K562 (cell line): ENCODE data around the gene ARL10. TPM values are rescaled to one million over a fixed set of nuclear protein-coding genes. Genes with fewer than 3 reads are reported as not detected.

ENCODE experiments used
- ATAC-seq: fragments of 200-7000 bp; cut with Tn5 transposase; 3 replicates; pipeline ENCODE4 v1.9.1; 2020; ENCODE audit warnings: moderate library complexity
- BruUV-seq: library from RNA; stranded (reverse); fragments of 400-500 nt; replicated peaks from 2 replicates; lab custom pipeline; 2021; lab: Mats Ljungman, UMichigan
- CTCF ChIA-PET: fragments of 300-600 bp; formaldehyde crosslinking; extraction: SDS; loops from one replicate; lab custom pipeline; 2021; ENCODE audit warnings: low intra/inter-chr PET ratio; lab: Yijun Ruan, JAX
- POLR2A ChIA-PET: fragments of 300-600, 350-650 bp; sonication (Branson Sonifier 250); formaldehyde crosslinking; extraction: SDS; loops from one replicate; lab custom pipeline; 2021; ENCODE audit warnings: antibody characterized with exemption, inconsistent platforms; lab: Yijun Ruan, JAX
- DNase-seq, 4 experiments: peaks; one replicate each; pipeline versions ENCODE4 v3.0.0 to v3.0.0-alpha.2; 2011 to 2018; ENCODE audit warnings: low spot score in 3 of 4, mixed read lengths in 3 of 4; ENCODE audit errors: extremely low read depth in 1 of 4
- FAIRE-seq: peaks from 2 replicates; lab custom pipeline; 2011; peaks lifted over from hg19 to GRCh38; lab: Jason Lieb, UNC
- H2AFZ ChIP-seq: 2 replicates; pipeline ENCODE4 v1.6.0; 2011; ENCODE audit warnings: low read depth, low read length, control low read depth, inconsistent platforms
- H3K27ac ChIP-seq: fragments of 200-600 bp; 3 replicates; pipeline ENCODE4 v1.8.0; 2011; ENCODE audit warnings: low read depth, mild to moderate bottlenecking, control low read depth, inconsistent platforms, low read length, moderate library complexity, mixed read lengths; ENCODE audit errors: extremely low read depth
- H3K27me3 ChIP-seq, 2 experiments: fragments of 300-600 bp in 1 of 2; 2 replicates in 1 of 2; 3 replicates in 1 of 2; pipeline versions ENCODE4 v1.6.0 to v1.8.0; 2011; ENCODE audit warnings: inconsistent platforms in 2 of 2, low read length in 2 of 2, mild to moderate bottlenecking in 1 of 2, mixed read lengths in 1 of 2, moderate library complexity in 1 of 2; ENCODE audit not compliant: control insufficient read depth in 2 of 2, insufficient read depth in 2 of 2
- H3K36me3 ChIP-seq: fragments of 300-600 bp; 3 replicates; pipeline ENCODE4 v1.8.0; 2011; ENCODE audit warnings: mild to moderate bottlenecking, low read length, inconsistent platforms; ENCODE audit not compliant: control insufficient read depth, insufficient read depth
- H3K4me1 ChIP-seq, 2 experiments: fragments of 200-600 bp in 1 of 2; replicated peaks in 1 of 2; 2 replicates in 1 of 2; 3 replicates in 1 of 2; pipeline versions ENCODE4 v1.5.1 to v1.8.0; 2011; ENCODE audit warnings: inconsistent platforms in 2 of 2, low read length in 2 of 2, mild to moderate bottlenecking in 1 of 2, mixed read lengths in 1 of 2, moderate library complexity in 1 of 2; ENCODE audit not compliant: control insufficient read depth in 2 of 2, insufficient read depth in 2 of 2
- H3K4me2 ChIP-seq: 2 replicates; pipeline ENCODE4 v1.6.1; 2011; ENCODE audit warnings: low read length, control low read depth, inconsistent platforms, mixed read lengths; ENCODE audit not compliant: insufficient read depth
- H3K4me3 ChIP-seq: fragments of 200-600 bp; sonication (generic), shearing (Covaris generic); 2 replicates; pipeline ENCODE4 v1.5.1; 2016; ENCODE audit warnings: control low read depth, inconsistent platforms
- H3K79me2 ChIP-seq: fragments of 200-600 bp; 3 replicates; pipeline ENCODE4 v1.8.0; 2011; ENCODE audit warnings: low read length, inconsistent platforms; ENCODE audit not compliant: control insufficient read depth, insufficient read depth
- H3K9ac ChIP-seq, 2 experiments: 2 replicates each; pipeline versions ENCODE4 v1.6.0 to v1.6.1; 2011; ENCODE audit warnings: low read depth in 2 of 2, low read length in 2 of 2, control low read depth in 1 of 2, inconsistent platforms in 1 of 2, mild to moderate bottlenecking in 1 of 2, mixed read lengths in 1 of 2; ENCODE audit not compliant: insufficient read depth in 1 of 2
- H3K9me1 ChIP-seq: one replicate; pipeline ENCODE4 v1.6.0; 2011; ENCODE audit warnings: inconsistent platforms, mild to moderate bottlenecking, low read length, moderate library complexity; ENCODE audit not compliant: control insufficient read depth, insufficient read depth
- H3K9me3 ChIP-seq: replicated peaks from 2 replicates; pipeline ENCODE4 v1.5.1; 2011; ENCODE audit warnings: low read depth, low read length, inconsistent platforms; ENCODE audit not compliant: control insufficient read depth, insufficient read depth
- H4K20me1 ChIP-seq: replicated peaks from 2 replicates; pipeline ENCODE4 v1.6.1; 2011; ENCODE audit warnings: low read length, inconsistent platforms, mixed read lengths; ENCODE audit not compliant: control insufficient read depth, insufficient read depth
- CSDE1 ChIP-seq, 2 experiments: fragments of 450-650 bp; IDR thresholded peaks; 2 replicates each; pipeline ENCODE4 v1.6.1; 2016; ENCODE audit warnings: mild to moderate bottlenecking in 1 of 2
- HMG20B ChIP-seq: fragments of 250-450 bp; sonication (Bioruptor Pico); IDR thresholded peaks from 2 replicates; pipeline ENCODE4 v1.5.0; 2021; ENCODE audit warnings: mild to moderate bottlenecking
- KDM4B ChIP-seq, 2 experiments: fragments of 450-650 bp in 1 of 2; sonication (generic) in 1 of 2; IDR thresholded peaks; 2 replicates each; pipeline ENCODE4 v1.6.1; 2016 to 2017; ENCODE audit warnings: borderline replicate concordance in 2 of 2, antibody characterized with exemption in 1 of 2, low read depth in 1 of 2, mild to moderate bottlenecking in 1 of 2
- NFE2 ChIP-seq: IDR thresholded peaks from 2 replicates; pipeline ENCODE4 v1.6.1; 2014; ENCODE audit warnings: antibody characterized with exemption, low read depth
- NFXL1 ChIP-seq: fragments of 450-650 bp; formaldehyde crosslinking; IDR thresholded peaks from 2 replicates; pipeline ENCODE4 v1.4.0; 2021; ENCODE audit warnings: mild to moderate bottlenecking
- TARDBP ChIP-seq: fragments of 450-650 bp; IDR thresholded peaks from 2 replicates; pipeline ENCODE4 v1.6.1; 2016
- TSC22D4 ChIP-seq: fragments of 450-650 bp; IDR thresholded peaks from 2 replicates; pipeline ENCODE4 v1.6.1; 2016; ENCODE audit warnings: missing genetic modification characterization, missing biosample characterization, control low read depth
- ZBTB7A ChIP-seq: IDR thresholded peaks from 2 replicates; pipeline ENCODE4 v1.6.1; 2011; ENCODE audit warnings: low read depth, mild to moderate bottlenecking, low read length, moderate library complexity, borderline replicate concordance; ENCODE audit not compliant: control insufficient read depth
- ZNF140 ChIP-seq: fragments of 250-450 bp; sonication (Bioruptor Pico); IDR thresholded peaks from 2 replicates; pipeline ENCODE4 v1.8.0; 2021; ENCODE audit warnings: moderate library complexity, mild to moderate bottlenecking, inconsistent platforms
- ZNF707 ChIP-seq: fragments of 250-450 bp; sonication (Bioruptor Pico); conservative IDR thresholded peaks from 2 replicates; pipeline ENCODE4 v1.8.0; 2022; ENCODE audit warnings: inconsistent platforms, mild to moderate bottlenecking, moderate library complexity
- ZSCAN32 ChIP-seq: fragments of 450-650 bp; formaldehyde crosslinking; IDR thresholded peaks from 2 replicates; pipeline ENCODE4 v1.4.0; 2020; ENCODE audit warnings: mild to moderate bottlenecking, moderate library complexity
- WGBS: fragments of 100-300 bp; shearing (Covaris generic); methylation state at CpG from one replicate; pipeline ENCODE4 v1.1.6; 2016; ENCODE audit warnings: low coverage, mixed read lengths; ENCODE audit not compliant: insufficient coverage; ENCODE audit errors: missing lambda C conversion rate; 5-methylcytosine and 5-hydroxymethylcytosine counted together
- in situ Hi-C: fragments of 300-500 bp; cut with MboI; formaldehyde crosslinking; loops from 4 replicates; pipeline ENCODE4 v1.15.0; 2018; ENCODE audit warnings: inconsistent platforms, mixed read lengths
- intact Hi-C: fragments of 100-400 bp; cut with micrococcal nuclease; formaldehyde crosslinking; loops from 2 replicates; pipeline ENCODE4 v1.14.2; 2022
- polyA plus RNA-seq, 8 experiments: library from polyadenylated mRNA; depleted of rRNA in 4 of 8; stranded (reverse) in 5 of 8; unstranded in 3 of 8; fragments of >200 nt; fragmentation: Nextera tagmentation in 2 of 8; fragmentation: Illumina TruSeq in 1 of 8; extraction: Ambion mirVana in 2 of 8; extraction: Trizol in 1 of 8; gene quantifications; 2 replicates each; pipeline versions ENCODE4 v1.2.1 to v1.2.3, GENCODE V29; 2011 to 2014; ENCODE audit warnings: inconsistent platforms in 1 of 8, missing spikeins in 1 of 8
- total RNA-seq, 7 experiments: library from RNA; depleted of rRNA in 6 of 7; stranded (reverse); fragments of >200 nt in 6 of 7; fragmentation: Illumina TruSeq in 2 of 7; extraction: Trizol in 2 of 7; gene quantifications; 2 replicates each; pipeline versions ENCODE4 v1.2.1 to v1.2.3, GENCODE V29; 2011 to 2021; ENCODE audit warnings: low replicate concordance in 1 of 7
- TF ChIP-seq, protein P1 (sequence below): fragments of 450-650 bp; formaldehyde crosslinking; IDR thresholded peaks from 2 replicates; pipeline ENCODE4 v1.4.0; 2020; ENCODE audit warnings: mild to moderate bottlenecking
- TF ChIP-seq, protein P2 (sequence below): fragments of 200-800 bp; sonication (Bioruptor generic); IDR thresholded peaks from 2 replicates; pipeline ENCODE4 v1.6.1; 2017; ENCODE audit warnings: missing genetic modification characterization, missing compliant biosample characterization
- TF ChIP-seq, protein P3 (sequence below), 3 experiments: fragments of 200-800 bp in 1 of 3; fragments of 250-450 bp in 1 of 3; fragments of 450-650 bp in 1 of 3; sonication (Bioruptor Pico) in 1 of 3; sonication (Bioruptor generic) in 1 of 3; formaldehyde crosslinking in 1 of 3; IDR thresholded peaks; 2 replicates each; pipeline versions ENCODE4 v1.6.1 to v1.8.0; 2016 to 2022; ENCODE audit warnings: mild to moderate bottlenecking in 2 of 3, missing genetic modification characterization in 2 of 3, missing compliant biosample characterization in 1 of 3, moderate library complexity in 1 of 3

Gene ARL10
- total and polyA plus RNA-seq, 9 of the 15 experiments (the other 6 are each of a cell fraction or from before 2014, with no cell fraction given), result under 0.01 to 0.40 (median 0.34) TPM; not detected in 3

DNA sequence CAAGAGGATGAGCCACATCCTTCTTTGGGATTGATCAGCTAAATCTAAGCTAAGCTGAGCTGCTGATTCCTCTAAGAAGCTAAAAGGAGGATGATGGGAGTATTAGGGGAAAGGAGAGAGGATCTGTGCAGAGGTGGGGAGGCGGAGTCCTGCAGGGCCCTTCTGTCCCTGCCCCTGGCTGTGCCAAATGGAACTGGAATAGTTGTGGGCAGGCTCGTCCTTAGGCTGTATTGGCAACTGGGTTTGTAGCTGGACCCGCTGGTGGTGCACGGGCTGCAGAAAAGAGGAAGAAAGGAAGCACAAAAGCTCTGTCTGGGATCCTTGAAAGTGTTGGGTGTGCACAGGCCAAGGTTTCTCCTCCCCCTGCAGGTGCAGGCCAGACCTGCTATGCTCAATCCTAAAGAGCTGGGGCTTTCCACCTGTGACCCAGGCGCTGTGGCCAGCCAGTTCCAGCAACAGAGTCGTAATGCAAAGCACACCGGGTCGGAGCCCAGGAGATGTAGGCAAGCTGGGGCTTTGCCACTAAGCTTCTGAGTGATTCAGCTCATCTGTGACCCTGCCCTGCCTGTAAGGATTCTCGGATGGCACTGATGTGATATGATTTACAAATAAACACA lies 41.3 kb downstream of the ARL10 start:
- WGBS, result 80% methylated on average over 8 of the region's 9 CpGs
- BruUV-seq, result no TSS peak
- no peak for TF ChIP-seq ZNF140
- no peak for TF ChIP-seq HMG20B (CRISPR knock-in tag)
- TF ChIP-seq CSDE1 (IDR thresholded peaks at IDR 0.05), result no peak
- TF ChIP-seq ZNF707 (CRISPR knock-in tag), result no peak
- no peak for TF ChIP-seq ZBTB7A
- TF ChIP-seq NFXL1 (CRISPR knock-in tag), result no peak
- TF ChIP-seq, protein P1, sequence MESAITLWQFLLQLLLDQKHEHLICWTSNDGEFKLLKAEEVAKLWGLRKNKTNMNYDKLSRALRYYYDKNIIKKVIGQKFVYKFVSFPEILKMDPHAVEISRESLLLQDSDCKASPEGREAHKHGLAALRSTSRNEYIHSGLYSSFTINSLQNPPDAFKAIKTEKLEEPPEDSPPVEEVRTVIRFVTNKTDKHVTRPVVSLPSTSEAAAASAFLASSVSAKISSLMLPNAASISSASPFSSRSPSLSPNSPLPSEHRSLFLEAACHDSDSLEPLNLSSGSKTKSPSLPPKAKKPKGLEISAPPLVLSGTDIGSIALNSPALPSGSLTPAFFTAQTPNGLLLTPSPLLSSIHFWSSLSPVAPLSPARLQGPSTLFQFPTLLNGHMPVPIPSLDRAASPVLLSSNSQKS (CRISPR knock-in tag), result no peak
- no peak for TF ChIP-seq NFE2
- TF ChIP-seq TARDBP, result no peak
- TF ChIP-seq ZSCAN32, result no peak
- TF ChIP-seq, protein P2, sequence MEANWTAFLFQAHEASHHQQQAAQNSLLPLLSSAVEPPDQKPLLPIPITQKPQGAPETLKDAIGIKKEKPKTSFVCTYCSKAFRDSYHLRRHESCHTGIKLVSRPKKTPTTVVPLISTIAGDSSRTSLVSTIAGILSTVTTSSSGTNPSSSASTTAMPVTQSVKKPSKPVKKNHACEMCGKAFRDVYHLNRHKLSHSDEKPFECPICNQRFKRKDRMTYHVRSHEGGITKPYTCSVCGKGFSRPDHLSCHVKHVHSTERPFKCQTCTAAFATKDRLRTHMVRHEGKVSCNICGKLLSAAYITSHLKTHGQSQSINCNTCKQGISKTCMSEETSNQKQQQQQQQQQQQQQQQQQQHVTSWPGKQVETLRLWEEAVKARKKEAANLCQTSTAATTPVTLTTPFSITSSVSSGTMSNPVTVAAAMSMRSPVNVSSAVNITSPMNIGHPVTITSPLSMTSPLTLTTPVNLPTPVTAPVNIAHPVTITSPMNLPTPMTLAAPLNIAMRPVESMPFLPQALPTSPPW (CRISPR knock-in tag), result no peak
- TF ChIP-seq, protein P3, sequence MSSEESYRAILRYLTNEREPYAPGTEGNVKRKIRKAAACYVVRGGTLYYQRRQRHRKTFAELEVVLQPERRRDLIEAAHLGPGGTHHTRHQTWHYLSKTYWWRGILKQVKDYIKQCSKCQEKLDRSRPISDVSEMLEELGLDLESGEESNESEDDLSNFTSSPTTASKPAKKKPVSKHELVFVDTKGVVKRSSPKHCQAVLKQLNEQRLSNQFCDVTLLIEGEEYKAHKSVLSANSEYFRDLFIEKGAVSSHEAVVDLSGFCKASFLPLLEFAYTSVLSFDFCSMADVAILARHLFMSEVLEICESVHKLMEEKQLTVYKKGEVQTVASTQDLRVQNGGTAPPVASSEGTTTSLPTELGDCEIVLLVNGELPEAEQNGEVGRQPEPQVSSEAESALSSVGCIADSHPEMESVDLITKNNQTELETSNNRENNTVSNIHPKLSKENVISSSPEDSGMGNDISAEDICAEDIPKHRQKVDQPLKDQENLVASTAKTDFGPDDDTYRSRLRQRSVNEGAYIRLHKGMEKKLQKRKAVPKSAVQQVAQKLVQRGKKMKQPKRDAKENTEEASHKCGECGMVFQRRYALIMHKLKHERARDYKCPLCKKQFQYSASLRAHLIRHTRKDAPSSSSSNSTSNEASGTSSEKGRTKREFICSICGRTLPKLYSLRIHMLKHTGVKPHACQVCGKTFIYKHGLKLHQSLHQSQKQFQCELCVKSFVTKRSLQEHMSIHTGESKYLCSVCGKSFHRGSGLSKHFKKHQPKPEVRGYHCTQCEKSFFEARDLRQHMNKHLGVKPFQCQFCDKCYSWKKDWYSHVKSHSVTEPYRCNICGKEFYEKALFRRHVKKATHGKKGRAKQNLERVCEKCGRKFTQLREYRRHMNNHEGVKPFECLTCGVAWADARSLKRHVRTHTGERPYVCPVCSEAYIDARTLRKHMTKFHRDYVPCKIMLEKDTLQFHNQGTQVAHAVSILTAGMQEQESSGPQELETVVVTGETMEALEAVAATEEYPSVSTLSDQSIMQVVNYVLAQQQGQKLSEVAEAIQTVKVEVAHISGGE (CRISPR knock-in tag; IDR thresholded peaks at IDR 0.05), result no peak
- TF ChIP-seq KDM4B (IDR thresholded peaks at IDR 0.05; ENCODE audit: borderline replicate concordance in 2 of 2, low read depth in 1 of 2), result no peak
- TF ChIP-seq TSC22D4 (tag), result no peak

More for the DNA sequence above, 41.3 kb downstream of the ARL10 start:
- intact Hi-C loops, result no loop called here
- DNase-seq, result peak in 2 of 4 experiments; percentile 6
- FAIRE-seq, result no peak
- ATAC-seq, result no peak
- Histone ChIP-seq H3K27me3 (no peaks in the 10 kb centered on the region), H3K27ac (no peak overlapping the region), H3K9ac (no peak overlapping the region), H3K9me1 (no peaks in the 10 kb centered on the region), H4K20me1 (0 out of 2 replicates have a peak, but pooled peaks cover 6% of the 10 kb centered on the region), H3K36me3 (peaks cover 34% of the 10 kb centered on the region; the same call in 2 of the 3 replicates), H3K4me1 (peaks cover 0 to 7% of the 10 kb centered on the region in 2 experiments; a peak in 3 of 5 replicates), H3K4me2 (no peak overlapping the region), H3K79me2 (no peaks in the 10 kb centered on the region), H3K4me3 (no peak overlapping the region), H3K9me3 (no peaks in the 10 kb centered on the region), H2AFZ (no peak overlapping the region)
- CTCF ChIA-PET, result no interaction called here
- in situ Hi-C loops, result no loop called here
- POLR2A ChIA-PET, result interaction anchor here (1.5 to 2.9 kb wide), 3 partner anchors 9 to 13 kb away, joined by 6 to 15 read pairs (median 8); partner anchors contain the start of gene CLTB
